Hematopoietic multipotent progenitor cell treated with erythropoietin and hydrocortisone succinate and interleukin-3 and kit ligand, for 6 days (in vitro differentiated cells): ENCODE measurements around the gene SEC23A.
"Not testable (repeated sequence)": the region's sequence is repeated elsewhere in the genome, so short reads cannot be mapped to it uniquely, and the experiment has no call there.

Source experiments
- DNase-seq: peaks from one replicate; pipeline ENCODE4 v3.0.0-alpha.2; 2015

The SEC23A gene

DNA sequence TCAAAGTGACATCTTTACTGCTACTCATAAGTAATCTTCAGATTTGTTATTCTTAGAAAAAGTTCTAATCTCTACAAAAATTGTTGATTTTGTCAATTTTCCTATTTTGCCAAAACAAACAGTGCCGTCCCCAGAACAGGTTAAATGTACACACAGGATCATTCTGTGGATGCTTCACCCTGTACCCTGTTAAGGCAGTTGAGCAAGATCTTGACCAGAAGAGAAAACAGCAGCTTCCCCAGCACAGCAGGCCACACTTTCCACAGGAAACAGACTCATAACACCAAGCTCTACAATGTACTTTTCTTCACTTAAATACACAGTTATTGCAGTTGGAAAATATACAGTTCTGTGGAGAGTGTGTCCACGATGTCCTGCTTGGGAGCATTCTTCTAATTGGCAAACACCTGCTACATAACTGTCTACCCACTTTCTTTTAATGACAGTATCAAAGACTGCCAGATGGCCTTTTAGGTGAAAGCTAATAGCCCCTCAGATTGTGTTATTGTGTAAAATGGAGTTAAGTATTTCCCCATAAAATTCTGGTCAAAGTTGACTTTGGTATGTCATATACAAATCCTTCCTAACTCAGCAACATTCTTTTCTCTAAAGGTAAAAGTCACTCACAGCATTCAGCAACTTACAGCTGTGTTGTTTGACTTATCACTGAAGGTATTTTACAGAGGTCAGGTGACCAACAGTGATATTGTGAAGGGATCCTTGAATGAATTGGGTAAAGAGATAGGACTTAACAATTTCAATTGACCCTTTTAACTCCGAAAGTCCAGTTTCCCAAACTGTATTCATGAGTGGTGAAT lies 77.0 kb downstream of the SEC23A start:
- DNase-seq, result peak; percentile 7

DNA sequence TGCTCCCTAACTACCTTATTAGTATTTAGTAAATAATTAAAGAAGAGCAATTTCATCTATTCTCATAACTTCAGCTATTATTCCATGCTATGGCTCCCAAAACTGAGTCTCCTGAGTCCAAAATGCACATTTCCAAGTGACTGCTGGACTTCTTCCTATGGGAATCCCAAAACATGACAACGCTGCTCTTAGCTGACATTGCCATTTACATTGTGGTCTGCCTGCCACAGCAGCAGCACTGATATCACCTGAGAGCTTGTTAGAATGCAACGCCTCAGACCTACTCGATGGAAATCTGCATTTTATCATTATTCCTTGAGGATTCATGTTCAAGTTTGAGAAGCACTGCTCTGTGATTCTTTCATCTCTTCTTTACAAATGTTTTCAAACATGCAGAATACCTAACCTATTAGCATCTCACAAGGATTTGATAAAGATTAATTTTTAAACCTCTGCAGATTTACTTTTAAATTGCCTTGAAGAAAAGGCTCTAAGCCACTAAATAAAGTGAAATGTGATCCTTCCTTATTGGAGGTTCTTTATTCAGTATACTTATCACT lies 77.7 kb downstream of the SEC23A start:
- DNase-seq, result no peak

DNA sequence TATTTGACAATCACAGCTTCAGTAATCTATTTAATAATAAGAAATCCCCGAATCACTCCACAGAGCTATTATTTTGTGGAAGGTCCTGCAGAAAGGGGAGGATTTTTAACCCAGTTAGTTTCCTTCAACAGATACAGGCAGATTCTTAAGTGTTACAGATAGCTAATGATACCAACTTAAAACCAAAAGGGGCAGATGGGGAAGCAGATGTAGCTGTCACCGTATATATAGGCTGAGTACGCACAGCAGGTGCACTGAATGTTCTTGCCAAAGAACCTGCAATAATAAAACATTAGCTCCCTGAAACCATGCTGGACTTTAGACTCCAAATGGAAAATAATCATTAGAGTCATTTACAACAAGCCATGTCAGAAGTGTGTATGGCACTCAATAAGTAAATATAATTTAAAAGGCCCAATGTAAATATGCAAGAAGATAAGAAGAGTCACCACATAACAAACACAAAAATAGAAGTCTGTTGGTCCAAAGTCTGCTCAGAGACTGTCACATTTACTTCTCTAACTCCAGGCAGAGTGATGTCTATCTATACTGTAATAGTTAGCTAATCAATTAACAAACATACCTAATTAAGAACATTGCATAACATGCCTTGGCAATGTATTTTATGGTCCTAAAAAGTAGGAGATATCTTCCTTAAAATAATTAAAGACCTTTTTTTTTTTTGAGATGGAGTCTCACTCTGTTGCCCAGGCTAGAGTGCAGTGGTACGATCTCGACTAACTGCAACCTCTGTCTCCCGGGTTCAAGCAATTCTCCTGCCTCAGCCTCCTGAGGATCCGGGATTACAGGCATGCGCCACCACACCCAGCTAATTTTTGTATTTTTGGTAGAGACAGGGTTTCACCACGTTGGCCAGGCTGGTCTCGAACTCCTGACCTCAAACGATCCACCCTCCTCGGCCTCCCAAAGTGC lies 78.8 kb downstream of the SEC23A start:
- no peak for DNase-seq

DNA sequence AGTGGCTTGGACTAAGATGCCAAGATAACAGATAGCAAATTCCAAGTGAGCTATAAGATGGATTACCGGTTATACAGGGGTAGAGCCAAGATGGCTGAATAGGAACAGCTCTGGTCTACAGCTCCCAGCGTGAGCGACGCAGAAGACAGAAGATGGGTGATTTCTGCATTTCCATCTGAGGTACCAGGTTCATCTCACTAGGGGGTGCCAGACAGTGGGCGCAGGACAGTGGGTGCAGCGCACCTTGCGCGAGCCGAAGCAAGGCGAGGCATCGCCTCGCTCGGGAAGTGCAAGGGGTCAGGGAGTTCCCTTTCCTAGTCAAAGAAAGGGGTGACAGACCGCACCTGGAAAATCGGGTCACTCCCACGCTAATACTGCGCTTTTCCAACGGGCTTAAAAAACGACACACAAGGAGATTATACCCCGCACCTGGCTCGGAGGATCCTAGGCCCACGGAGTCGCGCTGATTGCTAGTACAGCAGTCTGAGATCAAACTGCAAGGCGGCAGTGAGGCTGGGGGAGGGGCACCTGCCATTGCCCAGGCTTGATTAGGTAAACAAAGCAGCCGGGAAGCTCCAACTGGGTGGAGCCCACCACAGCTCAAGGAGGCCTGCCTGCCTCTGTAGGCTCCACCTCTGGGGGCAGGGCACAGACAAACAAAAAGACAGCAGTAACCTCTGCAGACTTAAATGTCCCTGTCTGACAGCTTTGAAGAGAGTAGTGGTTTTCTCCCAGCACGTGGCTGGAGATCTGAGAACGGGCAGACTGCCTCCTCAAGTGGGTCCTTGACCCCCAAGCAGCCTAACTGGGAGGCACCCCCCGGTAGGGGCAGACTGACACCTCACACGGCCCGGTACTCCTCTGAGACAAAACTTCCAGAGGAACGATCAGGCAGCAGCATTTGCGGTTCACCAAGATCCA lies 85.7 kb downstream of the SEC23A start:
- not testable (repeated sequence) for DNase-seq

DNA sequence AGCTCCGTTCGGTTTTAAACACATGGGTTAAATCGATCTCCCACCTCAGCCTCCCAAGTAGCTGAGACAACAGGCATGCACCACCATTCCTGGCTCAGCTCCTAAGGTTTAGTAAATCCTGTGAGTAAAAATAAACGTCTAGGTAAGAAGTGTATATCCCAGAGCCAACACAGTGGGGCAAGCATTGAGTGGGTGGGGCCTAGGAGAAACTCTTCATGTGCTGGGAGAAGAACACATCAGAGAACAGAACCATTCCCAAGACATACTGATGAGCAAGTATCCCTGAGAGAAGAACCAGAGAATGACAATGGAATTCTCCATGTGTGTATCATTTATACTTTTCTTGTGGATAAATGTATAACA lies 86.3 kb downstream of the SEC23A start:
- DNase-seq, result no peak

DNA sequence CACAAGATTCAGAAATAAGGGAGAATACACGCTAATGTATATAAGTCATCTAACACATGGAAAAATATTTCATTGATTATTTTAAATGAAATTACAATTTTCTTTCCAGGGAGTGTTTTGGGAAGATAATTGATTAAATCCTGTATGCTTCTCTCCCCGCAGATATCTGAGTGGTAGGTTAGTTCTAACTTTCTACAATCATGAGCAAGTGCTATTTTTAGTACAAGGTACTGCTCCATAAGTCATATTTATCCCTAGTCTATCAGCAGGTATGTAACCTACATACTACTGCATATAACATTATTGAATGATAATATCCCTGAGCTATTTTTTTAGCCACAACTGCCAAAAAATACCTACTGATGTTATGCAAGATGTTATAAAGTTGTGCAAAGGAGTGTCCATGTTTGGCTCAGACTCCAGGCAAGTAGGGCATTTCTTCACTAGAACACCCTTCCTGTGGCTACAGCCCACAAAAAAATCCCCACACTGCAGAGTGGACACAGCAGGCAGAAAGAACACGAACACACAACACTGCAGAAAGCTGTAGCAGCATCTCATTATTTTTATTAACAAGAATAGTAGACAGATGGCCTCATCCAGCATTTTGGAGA lies 87.0 kb downstream of the SEC23A start:
- no peak for DNase-seq

DNA sequence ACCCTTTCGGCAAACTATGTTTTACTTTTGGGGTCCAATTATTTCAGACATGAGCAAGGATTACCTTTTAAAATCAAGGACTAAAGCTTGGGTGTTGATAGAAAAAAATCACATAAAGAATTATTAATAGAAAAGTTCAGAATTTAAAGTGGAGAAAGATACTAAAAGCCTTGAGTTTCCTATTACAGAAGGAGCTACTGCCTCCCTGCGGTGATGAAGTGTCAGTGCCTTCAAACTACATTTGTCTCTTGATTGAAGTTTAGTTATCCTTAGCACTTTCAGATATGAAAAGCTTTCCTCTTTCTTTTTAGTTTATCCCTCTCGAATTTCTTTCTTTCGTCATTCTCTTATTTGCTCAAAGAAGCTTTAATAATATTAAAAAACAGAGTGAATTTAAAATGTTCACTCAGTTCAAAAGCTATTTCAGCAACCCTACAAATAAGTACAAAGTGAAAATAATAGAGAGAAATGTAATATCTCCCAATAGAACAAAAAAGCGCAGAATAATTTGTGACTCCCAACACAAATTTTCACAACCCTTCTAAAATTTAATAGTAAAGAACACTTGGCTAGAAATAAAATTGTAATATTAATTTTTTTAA lies 87.6 kb downstream of the SEC23A start:
- peak; percentile 79 for DNase-seq

DNA sequence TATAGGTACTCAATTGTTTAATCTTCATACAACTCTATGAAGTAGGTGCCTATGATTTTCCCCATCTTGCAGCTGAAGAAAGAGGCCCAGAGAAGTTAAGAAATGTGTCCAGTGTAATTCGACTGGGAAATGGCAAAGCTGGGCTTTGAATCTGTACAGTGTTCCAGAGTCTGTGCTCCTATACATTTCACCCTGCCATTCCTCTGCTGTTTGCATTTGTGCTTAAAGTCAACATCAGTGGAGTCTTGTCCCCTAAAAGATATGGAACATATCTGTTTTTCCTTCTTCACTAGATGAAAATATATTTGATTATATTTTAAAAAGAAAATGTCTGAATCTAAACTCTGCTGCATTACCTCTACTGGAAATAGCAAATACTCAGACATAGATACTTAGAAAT lies 88.6 kb downstream of the SEC23A start:
- DNase-seq, result no peak

DNA sequence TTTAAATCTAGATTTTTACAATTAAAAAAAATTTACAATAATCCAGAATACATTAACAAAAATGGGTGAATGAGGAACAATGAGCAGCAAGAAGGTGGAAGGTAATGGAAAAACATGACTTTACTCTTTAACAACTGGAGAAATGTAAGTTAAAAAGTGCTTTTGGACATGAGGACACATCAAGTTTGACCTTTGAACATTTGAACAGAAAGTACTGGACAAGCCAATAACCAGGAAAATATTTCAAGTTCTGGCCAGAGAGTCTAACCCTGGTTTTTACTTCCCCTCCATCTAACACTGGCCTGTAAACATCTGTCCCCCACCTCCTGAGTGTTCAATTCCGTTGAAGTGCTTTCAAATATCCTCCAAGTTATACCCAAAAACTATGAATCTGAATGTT lies 94.1 kb downstream of the SEC23A start:
- not testable (repeated sequence) for DNase-seq

DNA sequence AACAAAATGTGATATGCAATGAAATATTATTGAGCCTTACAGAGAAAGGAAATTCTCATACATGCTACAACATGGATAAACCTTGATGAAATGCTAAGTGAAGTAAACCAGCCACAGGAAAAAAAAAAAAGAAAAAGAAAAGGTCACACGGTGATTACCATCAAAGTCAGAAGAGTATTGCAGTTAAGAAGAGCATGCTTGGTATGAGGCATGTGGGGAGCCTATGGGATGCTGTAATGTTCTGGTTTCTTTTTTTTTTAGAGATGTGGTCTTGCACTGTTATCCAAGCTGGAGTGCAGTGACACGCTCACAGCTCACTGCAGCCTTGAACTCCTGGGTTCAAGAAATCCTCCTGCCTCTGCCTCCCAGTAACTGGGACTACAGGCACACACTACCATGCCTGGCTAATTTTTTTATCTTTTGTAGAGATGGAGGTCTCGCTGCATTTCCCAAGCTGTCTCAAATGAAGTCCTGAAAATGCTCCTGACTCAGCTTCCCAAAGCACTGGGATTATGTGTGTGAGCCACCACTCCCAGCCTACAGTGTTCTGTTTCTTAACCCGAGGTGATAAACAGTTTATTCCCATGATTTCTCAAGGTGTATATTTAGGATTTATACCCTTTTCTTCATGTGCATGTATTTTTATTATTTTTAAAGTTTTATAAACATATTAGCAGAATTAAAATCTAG lies 96.2 kb downstream of the SEC23A start:
- no peak for DNase-seq

DNA sequence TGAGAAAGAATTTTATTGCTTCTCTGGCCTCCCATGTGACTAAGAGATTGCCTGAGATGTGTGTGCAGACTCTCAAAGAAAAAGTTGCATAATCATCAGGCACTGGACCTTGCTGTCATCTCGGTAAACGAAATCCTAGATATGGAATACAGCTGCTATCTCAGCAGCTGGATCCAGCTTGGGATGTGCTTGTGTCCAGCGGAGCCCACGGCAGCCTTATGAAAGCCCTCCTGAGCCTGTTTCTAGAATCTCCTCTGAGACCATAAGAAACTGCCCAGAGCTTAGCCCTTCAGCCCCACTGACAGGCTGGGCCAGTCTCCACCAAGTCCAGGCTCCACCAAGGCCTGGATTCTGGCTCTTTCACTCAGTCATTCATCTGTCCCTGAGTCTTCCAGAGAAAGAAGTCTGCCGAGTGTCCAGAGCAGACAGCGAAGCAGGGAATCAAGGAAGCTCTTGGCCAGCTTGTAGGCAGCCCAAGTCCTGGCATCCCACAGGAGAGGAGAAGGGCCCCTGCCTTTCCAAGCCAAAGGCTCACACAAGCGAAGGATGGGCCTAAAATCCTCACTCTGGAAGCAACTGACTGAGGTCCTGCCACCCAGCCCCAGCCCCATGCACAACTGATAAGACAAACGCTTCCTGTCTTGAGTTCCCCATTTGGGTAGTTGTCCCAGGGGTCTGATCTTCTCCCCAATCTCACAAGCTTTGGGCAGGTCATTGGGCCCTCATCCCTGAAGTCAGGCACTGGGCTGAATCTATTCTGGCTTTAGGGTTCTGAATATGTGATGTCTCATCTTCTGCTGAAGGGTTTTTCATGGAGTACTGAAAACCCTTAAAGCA lies 97.8 kb downstream of the SEC23A start:
- peak; percentile 31 for DNase-seq

DNA sequence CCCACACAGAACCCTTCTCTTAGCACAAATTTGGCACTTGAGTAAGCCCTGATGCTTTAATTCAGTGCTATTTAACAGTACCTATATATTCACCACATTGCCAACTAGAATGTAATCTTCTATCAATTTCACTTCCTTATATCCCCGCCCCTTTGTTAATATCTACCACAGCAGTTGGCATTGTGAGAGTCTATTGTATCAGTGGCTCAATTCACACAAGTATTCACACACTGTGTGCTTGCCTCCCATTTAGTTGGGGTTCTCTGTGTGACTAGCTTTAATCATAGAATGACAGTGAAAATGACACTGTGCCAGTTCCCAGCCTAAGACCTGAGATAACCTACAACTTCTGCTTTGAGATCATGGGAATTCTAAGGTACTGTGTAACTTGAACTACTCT lies 103.1 kb downstream of the SEC23A start:
- peak; percentile 5 for DNase-seq

DNA sequence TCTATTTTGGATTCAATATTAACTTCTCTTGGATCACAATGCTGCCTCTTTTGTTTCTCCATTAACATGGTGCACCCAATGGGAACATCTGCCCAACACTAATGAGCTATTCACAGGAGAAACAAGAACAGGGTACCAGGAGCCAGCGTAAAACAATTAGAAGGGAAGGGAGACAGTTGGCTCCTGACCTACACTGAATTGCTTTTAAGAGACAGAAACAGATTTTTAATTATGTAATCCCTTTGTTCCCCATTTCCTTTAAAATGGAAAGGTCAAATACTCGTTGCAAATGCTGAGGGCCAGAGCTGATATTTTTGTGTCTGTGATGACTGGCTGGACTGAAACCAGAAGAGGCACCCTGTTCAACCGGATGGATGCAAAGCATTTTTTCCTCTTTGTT lies 108.3 kb downstream of the SEC23A start:
- no peak for DNase-seq

DNA sequence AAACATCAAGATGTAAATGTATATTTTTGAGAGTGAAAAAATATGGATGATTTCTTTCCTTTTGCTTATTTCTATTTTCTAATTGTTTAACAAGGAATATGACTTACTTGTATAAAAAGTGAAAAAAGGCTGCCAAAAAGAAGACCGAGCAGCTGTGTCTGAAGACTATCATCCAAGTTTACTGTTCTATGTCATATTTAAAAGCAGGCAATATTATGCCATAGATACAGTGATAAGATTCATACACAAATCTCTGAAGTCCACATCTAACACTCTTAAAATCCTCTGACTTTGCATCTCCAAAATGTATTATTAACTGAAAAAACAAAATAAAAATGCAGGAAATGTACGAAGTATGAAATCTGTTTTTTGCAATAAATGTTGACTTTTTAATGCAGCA lies 109.1 kb downstream of the SEC23A start:
- no peak for DNase-seq

DNA sequence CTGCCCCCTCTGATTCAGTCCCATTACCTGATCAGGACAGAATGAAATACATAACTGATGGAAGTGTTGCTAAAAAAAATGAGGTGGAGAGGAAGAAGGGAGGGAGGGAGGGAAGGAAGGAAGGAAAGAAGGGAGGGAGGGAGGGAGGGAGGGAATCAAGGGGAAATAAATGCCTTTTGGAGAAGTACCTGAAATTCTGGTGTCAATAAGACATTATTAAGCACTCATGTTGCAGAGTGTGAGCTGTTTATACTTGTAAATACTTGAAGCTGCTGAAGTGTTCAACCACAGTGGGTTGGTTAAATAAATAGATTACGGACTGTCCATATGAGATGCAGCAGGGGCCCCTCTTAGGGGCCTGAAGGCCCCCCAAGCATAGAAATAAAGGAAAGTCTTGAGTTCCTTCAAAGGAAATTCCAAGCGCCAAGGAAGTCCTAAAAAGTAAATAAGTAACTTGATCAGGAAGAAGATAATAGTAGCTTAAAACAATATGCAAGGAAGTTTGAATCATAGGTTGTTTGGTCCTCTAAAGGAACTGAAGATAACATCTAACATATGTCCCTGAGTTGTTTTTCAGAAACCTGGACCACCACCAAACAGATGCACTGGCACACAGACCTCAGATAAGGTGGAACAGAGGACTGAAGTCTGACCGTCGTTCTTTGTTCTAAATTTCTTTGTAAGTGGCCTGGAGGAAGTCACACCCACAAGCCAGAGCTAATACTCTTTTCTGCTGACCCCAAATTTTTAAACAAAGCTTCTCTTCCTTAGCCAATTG lies 110.8 kb downstream of the SEC23A start:
- DNase-seq, result no peak

DNA sequence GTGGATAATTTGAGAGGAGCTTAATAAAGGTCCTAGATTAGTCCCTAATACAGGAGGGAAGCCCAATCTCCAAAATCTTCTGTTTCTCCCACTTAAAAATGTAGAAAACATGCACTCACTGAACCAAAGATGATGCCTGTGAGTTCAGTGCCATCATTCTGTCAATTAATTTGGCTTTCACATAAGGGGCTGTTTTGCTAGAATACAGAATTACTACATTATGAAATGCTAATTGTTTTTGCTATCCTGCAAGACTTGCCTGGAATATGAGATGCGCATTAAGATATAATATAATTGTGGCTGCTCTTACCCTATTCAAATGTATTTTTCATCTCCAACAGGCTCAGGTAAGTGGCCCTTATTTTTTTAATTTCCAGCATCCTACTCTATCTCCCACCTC lies 111.7 kb downstream of the SEC23A start:
- no peak for DNase-seq

DNA sequence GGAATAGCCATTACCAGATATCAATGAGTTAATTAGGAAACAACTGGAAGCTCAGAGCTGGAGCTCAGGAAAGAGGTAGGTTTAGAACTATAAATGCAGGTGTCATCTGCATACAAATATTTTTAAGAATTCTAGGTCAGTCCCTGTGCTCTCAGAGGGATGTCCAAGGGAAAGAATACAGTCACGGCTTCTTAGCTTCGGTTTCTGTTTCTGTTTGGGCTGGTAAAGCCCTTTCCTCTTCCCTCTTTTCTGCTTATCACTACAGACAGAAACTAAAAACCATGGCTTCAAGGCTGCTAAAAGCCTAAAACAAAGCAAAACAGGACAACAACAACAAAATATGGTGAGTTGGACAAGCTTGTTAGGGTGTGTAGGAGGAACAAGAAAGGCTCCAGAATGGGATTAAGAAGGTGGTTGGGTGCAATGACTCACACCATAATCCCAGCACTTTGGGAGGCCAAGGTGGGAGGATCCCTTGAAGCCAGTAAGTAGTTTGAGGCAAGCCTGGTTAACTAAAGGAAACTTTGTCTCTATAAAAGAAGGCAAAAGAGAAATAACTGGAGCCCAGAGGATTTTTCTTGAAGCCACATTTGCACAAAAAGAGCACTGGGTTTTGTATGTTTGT lies 113.0 kb downstream of the SEC23A start:
- DNase-seq, result no peak

DNA sequence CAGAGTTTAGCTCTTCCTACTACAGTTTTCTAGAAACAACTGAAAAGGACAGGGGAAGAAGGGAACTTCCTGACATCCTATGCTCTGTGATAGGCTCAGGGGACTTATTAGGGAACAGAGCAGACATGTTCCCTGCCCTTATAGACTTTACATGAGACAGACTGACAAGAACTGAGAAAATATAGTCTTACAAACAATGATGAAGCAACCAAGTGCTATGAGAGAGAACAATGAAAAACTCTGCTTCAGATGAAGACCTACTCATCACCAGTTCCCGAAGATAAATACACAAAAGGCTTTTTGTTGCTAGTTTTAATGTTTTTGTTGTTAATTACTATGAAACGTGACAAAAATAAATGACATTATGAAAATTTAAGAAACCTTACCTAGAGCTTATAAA lies 115.3 kb downstream of the SEC23A start:
- DNase-seq, result no peak

DNA sequence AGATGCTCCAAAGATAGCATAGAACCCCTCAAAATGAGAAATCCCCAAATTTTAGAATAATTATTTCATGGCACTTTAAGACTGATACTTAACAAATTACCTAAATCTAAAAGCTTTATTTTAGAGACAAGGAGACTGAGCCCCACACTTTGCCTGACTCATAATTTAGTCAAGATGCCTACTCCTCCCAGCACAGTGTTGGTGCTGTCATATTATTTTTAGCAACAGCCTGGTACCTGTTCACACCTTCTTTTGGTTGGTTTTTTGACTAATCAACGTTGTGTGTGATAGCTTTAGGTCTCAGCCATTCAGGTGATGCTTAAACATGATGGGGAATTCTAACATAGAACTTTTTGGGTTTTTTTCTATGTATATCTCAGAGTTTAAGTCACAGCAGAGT lies 120.2 kb downstream of the SEC23A start:
- DNase-seq, result no peak
